ENCODE measurements around the gene BDKRB1. TPM values are rescaled to one million over a fixed set of nuclear protein-coding genes. Genes with fewer than 3 reads are reported as not detected.

BDKRB1 gene
- total and polyA plus RNA-seq, 9 of the 15 experiments (the other 6 are each of a cell fraction or from before 2014, with no cell fraction given), result 0.06 to 0.23 (median 0.09) TPM; not detected in 1

DNA sequence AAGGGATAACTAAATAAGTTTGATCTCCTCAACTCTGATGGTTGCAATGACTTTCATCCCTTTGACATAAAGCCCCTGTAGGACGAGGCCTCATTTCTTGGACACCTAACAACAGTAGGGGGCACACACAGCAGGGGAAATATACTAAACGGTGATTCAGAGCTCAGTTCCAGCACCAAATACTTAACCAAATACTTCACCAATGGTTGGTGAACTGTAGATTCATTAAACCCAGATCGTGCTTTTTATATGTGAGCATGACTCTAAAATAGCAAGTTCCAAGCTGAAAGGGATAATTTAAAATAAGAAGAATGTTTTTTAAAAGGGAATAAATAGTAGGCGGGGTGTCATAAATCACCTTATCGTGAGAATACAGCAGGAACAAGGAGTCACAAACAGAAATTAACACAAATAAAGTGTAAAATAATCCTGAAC lies 53.9 kb downstream of the BDKRB1 start (continued):
- no peak for TF ChIP-seq TAF1 (IDR thresholded peaks at IDR 0.05; ENCODE audit: control insufficient read depth, extremely low read depth, insufficient read depth, low read length, severe bottlenecking)

DNA sequence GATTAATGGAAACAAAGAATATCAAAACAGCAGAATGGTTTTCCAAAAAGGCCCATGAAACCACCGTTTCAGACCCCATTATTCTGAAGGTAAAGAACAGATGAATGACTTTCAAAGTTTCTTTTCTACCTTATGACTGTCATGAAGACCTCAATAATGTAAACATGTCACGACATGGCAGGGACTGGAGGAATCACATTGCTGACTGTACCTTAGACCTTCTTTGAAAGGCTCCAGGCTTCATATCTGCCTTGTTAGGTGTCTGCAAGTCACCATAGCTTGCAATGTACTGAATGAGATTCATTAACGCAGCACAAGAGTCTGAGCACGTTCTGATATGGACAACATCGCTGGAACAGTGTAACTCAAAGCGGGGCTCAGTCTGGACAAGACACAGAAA lies 54.9 kb downstream of the BDKRB1 start:
- intact Hi-C loops (cut with micrococcal nuclease), result no loop called here
- H3K4me3 ChIP-seq, result no peak overlapping the region
- no peaks in the 10 kb centered on the region for H4K20me1 ChIP-seq (replicated peaks; ENCODE audit: control insufficient read depth, insufficient read depth, low read length)
- POLR2A ChIA-PET, result no interaction called here
- H3K9ac ChIP-seq (ENCODE audit: insufficient read depth in 1 of 2, low read depth in 2 of 2, low read length in 2 of 2), result no peak overlapping the region
- CTCF ChIA-PET (ENCODE audit: low intra/inter-chr PET ratio), result interaction anchor here (1.6 kb wide), 1 partner anchor 113 kb away, joined by 4 read pairs; no protein-coding TSS in a partner anchor
- H3K9me1 ChIP-seq (ENCODE audit: control insufficient read depth, insufficient read depth, low read length), result no peaks in the 10 kb centered on the region
- no peak overlapping the region for H3K27ac ChIP-seq (ENCODE audit: extremely low read depth, low read depth, low read length)
- FAIRE-seq, result no peak
- H3K79me2 ChIP-seq (ENCODE audit: control insufficient read depth, insufficient read depth, low read length), result no peaks in the 10 kb centered on the region
- 87% methylated on average over 6 of the region's 6 CpGs for WGBS (ENCODE audit: insufficient coverage, low coverage, missing lambda C conversion rate)
- no peaks in the 10 kb centered on the region for H3K4me1 ChIP-seq (replicated peaks in 1 of 2; ENCODE audit: control insufficient read depth in 2 of 2, insufficient read depth in 2 of 2, low read length in 2 of 2)
- ATAC-seq, result no peak
- in situ Hi-C loops (cut with MboI), result no loop called here
- no peak for TF ChIP-seq NCOA6 (IDR thresholded peaks at IDR 0.05)
- TF ChIP-seq HNRNPL (IDR thresholded peaks at IDR 0.05; ENCODE audit: low read depth, low read length), result no peak
- TF ChIP-seq DIDO1 (tag; IDR thresholded peaks at IDR 0.05; ENCODE audit: low read depth), result no peak
- TF ChIP-seq RBM15 (IDR thresholded peaks at IDR 0.05; ENCODE audit: insufficient read depth, low read length), result no peak
- TF ChIP-seq GABPA (tag; conservative IDR thresholded peaks at IDR 0.05; ENCODE audit: low read depth), result no peak
- TF ChIP-seq, protein P1, sequence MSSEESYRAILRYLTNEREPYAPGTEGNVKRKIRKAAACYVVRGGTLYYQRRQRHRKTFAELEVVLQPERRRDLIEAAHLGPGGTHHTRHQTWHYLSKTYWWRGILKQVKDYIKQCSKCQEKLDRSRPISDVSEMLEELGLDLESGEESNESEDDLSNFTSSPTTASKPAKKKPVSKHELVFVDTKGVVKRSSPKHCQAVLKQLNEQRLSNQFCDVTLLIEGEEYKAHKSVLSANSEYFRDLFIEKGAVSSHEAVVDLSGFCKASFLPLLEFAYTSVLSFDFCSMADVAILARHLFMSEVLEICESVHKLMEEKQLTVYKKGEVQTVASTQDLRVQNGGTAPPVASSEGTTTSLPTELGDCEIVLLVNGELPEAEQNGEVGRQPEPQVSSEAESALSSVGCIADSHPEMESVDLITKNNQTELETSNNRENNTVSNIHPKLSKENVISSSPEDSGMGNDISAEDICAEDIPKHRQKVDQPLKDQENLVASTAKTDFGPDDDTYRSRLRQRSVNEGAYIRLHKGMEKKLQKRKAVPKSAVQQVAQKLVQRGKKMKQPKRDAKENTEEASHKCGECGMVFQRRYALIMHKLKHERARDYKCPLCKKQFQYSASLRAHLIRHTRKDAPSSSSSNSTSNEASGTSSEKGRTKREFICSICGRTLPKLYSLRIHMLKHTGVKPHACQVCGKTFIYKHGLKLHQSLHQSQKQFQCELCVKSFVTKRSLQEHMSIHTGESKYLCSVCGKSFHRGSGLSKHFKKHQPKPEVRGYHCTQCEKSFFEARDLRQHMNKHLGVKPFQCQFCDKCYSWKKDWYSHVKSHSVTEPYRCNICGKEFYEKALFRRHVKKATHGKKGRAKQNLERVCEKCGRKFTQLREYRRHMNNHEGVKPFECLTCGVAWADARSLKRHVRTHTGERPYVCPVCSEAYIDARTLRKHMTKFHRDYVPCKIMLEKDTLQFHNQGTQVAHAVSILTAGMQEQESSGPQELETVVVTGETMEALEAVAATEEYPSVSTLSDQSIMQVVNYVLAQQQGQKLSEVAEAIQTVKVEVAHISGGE (CRISPR knock-in tag; IDR thresholded peaks at IDR 0.05), result no peak
- no peak for TF ChIP-seq HINFP (tag; conservative IDR thresholded peaks at IDR 0.05; ENCODE audit: low read depth)
- TF ChIP-seq PTTG1 (tag; IDR thresholded peaks at IDR 0.05; ENCODE audit: low read depth), result no peak
- TF ChIP-seq WHSC1 (IDR thresholded peaks at IDR 0.05; ENCODE audit: low read length), result no peak
- DNase-seq (ENCODE audit: extremely low read depth in 1 of 4, low spot score in 3 of 4), result no peak
- peaks cover 41% of the 10 kb centered on the region; the same call in 2 of the 3 replicates for H3K36me3 ChIP-seq (ENCODE audit: control insufficient read depth, insufficient read depth, low read length)
- H3K27me3 ChIP-seq (ENCODE audit: control insufficient read depth in 2 of 2, insufficient read depth in 2 of 2, low read length in 2 of 2), result no peaks in the 10 kb centered on the region
- no TSS peak for BruUV-seq (replicated peaks)
- H3K4me2 ChIP-seq (ENCODE audit: insufficient read depth, low read length), result no peak overlapping the region
- H3K9me3 ChIP-seq (replicated peaks; ENCODE audit: control insufficient read depth, insufficient read depth, low read depth, low read length), result no peaks in the 10 kb centered on the region
- no peak overlapping the region for H2AFZ ChIP-seq (ENCODE audit: low read depth, low read length)
